ENCODE data around the gene WDR4.
A peak's percentile ranks its signal among the peaks of the same experiment; 100 is the strongest.

DNA sequence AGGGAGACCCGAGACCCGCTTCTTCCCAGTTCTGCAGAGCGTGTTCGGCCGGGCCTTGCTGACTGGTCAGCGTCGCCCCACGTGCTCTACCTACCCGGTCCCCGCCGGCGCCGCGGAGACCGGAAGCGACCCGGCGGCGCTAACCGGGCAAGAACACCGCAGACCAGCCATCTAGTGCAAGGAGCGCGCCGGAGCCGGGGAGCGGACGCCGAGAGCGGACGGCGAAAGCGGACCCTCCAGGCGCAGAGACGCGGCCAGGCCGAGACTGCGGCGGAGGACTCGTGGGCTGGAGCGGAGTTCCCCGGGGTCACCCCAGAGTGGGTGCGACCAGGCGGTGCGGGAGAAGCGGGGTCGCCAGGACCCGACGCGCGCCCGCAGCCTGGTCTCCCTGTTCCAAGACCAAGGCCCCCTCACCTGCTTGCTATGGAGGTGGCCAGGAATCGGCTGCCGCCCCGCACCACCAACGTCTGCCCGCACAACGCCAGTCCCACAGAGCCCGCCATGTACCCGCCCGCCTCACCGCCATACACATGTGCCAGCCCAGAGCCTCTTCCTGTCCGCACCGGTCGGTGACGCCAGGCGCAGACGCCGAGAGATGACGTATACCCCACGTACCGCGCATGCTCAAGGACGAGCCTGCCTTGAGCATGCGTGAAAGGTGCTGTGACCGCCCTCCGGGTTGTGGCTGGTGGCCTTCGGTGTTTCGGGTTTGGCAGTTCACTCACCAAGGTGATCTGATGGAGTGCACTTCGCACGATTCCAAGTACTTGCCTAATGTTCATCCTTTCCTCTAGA lies at the start of gene WDR4:
- TF ChIP-seq POLR2AphosphoS5 (IDR thresholded peaks at IDR 0.05), result peak; percentile 93 to 96 (median 93)
- TF ChIP-seq, protein P1, sequence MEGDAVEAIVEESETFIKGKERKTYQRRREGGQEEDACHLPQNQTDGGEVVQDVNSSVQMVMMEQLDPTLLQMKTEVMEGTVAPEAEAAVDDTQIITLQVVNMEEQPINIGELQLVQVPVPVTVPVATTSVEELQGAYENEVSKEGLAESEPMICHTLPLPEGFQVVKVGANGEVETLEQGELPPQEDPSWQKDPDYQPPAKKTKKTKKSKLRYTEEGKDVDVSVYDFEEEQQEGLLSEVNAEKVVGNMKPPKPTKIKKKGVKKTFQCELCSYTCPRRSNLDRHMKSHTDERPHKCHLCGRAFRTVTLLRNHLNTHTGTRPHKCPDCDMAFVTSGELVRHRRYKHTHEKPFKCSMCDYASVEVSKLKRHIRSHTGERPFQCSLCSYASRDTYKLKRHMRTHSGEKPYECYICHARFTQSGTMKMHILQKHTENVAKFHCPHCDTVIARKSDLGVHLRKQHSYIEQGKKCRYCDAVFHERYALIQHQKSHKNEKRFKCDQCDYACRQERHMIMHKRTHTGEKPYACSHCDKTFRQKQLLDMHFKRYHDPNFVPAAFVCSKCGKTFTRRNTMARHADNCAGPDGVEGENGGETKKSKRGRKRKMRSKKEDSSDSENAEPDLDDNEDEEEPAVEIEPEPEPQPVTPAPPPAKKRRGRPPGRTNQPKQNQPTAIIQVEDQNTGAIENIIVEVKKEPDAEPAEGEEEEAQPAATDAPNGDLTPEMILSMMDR (IDR thresholded peaks at IDR 0.05), result no peak

Data from transverse colon (tissue), 4 donors.